ENCODE measurements around the gene CFAP46.

- TF ChIP-seq CTCF (IDR thresholded peaks at IDR 0.05; ENCODE audit: insufficient read depth, low read length, poor library complexity, severe bottlenecking) = no peak
- TF ChIP-seq EZH2phosphoT487 (conservative IDR thresholded peaks at IDR 0.05; ENCODE audit: low read length) = no peak
These were observed 19.6 kb upstream of the CFAP46 start for GRCh38 chr10:132961787-132962622.

Data from SU-DHL-6 (cell line).